Stimulated activated CD8-positive, alpha-beta memory T cell treated with anti-CD3 and anti-CD28 coated beads, Interleukin-4, amount 100 ng/mL, for 48 hours (primary cell): ENCODE measurements around the gene COL4A1.

Source experiments
- DNase-seq: peaks from one replicate; pipeline ENCODE4 v3.0.0-alpha.2; 2020

COL4A1 gene

DNA sequence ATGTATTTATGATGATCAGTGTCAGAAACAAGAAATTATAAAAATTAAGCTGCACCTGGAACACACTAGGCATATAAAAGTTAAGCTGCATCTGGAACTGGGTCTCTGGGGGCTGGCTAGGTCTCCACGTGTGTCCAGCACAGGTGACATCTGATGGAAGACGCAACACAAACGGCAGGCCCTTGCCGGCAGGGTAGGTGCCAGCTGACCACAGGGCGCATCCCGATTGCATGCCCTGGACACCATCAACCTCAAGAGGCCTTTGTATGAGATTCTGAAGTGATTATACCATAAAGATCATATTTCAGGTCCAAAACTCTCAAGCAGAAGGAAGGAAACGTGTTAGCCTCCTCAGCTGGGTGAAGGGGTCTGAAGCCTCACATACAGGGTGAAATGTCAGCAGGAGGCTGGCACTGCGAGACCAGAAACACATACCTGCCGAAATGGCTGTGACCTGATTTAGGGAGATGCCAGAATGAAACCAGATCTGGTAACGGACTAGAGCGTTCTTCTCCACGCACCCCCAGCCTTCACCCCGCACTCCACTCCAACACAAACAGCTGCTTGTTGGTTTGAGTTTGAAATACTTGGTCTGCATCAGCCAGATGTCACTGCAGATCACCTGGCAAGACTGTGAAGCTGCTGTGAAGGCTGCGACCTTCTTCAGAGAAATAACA, 37.3 kb downstream of the COL4A1 start:
- no peak for DNase-seq

DNA sequence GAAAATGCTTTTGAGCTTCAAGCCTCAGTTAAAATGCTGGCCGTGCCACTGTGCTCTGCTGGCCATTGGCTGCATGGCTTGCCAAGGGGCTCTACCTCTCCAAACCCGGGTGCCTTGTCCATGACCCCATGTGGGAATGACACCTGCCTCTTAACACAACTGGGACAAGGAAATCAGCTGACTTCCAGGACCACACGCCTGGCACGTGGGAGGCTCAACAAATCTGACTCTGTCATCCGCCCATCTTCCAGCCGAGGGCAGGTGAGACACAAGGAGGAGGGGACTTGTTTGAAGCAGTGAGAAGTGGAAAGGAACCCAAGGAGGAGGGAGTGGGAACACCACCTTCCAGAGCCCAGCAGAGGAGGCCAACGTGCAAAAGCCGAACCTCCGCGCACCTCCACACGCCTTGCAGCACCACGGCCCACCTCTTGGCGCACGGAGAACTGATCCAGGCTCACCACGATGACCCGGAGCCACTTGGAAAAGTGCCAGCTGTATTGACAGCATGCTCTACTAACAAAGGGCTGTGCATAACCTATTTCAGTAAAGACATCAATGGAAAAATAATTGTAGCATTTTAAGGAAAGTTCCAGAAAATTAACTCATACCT, 38.3 kb downstream of the COL4A1 start:
- no peak for DNase-seq

DNA sequence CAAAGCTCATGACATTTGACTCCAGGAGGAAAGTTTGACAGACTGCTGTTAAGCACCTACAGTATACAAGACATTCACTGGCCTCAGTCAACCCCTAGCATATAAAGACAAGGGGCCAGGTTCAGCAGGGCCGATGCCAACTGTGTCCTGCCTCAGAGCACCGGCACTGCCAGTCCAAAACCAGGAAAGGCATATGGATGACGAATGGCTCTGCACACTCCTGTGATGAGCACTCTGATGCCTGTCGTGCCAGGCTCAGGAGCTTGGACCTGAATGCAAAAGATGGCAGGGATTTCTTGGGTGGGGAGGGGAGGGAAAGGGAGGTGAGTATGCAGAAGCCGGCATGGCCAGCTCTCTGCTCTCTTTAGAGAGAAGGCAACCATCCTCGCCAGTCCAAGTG, 38.9 kb downstream of the COL4A1 start:
- DNase-seq: no peak

DNA sequence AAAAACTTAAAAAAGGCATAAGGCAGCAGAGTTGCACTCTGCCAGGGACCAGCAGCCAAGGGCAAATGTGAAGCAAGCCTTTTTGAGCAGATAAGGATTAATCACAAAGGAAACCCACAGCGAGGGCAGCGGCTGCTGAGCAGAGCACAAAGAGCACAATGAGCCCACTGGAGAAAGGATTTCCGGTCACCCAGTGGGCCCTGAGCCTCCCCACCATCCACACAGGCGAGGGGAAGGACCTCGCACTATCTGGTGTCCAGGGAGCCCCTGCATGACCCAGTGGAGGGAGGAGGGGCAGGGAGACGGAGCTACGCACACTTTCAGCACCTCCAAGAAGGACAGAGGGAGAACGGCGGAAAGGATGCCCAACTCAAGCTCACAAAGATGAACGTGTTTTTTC, 40.0 kb downstream of the COL4A1 start:
- DNase-seq: no peak

DNA sequence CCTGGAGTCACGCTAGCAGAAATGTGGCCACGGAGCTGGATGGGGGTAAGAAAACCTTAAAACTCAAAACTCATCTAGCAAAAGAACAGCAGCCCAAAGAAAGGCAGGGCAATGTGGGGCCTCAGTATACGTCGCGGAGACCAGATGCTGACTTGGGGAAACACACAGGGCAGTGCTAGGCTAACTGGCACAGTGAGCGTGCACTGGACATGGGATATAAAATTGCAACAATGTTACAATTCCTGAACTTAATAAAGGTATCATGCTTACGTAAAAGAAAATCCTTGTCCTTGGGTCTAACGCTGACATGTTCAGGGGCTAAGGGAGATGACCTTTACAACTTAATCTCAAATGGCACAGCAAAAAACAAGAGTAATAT, 40.5 kb downstream of the COL4A1 start:
- no peak for DNase-seq

DNA sequence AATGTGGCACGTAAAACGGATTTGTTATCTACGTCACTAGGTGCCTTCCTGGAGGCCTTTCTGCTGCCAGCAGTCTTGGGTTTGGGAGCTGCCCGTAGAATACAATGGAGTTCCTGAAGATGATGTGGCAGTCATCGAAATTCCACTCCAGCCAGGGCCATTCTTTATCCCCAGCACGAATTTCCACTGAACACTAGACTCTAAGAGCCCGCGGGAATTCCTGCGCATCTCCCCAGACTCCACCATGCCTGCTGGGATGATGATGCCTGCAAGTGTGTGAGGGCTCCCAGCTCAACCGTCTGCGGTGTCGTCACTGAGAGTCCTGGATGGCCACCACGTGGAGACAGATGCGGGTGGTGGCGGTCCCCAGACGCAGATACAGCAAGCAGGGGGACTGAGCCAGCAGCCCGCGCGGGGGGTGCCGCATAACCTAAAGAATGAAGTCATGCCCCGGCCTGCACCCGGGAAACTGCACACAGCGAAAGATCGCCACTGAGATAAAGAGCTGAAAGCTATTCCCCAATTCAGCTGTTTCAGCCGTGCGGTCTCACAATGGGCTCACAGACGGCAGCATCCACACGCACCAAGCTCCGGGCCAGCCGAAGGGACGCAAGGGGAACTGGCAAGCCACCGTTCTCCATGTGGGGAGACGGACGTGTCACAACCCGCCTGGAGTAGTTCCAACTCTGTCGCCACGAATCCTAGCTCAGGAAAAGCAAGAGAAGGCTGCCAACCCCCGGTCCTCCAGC, 41.1 kb downstream of the COL4A1 start:
- no peak for DNase-seq

DNA sequence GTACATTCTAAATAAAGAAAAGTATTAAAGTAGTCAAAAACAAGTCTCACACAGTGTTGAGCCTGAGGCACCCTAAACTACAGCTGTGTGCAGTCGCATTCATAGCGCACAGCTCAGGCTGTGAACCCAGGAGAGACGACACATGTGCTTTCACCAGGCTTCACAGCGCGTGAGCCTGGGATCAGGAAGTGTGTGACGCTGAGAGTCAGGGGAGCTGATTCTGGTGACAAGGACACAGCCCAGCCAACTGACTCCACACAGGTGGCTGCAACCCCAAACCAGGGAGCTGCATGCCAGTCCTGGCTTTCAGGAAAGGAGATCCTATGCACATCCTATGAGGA, 41.6 kb downstream of the COL4A1 start:
- DNase-seq: no peak

DNA sequence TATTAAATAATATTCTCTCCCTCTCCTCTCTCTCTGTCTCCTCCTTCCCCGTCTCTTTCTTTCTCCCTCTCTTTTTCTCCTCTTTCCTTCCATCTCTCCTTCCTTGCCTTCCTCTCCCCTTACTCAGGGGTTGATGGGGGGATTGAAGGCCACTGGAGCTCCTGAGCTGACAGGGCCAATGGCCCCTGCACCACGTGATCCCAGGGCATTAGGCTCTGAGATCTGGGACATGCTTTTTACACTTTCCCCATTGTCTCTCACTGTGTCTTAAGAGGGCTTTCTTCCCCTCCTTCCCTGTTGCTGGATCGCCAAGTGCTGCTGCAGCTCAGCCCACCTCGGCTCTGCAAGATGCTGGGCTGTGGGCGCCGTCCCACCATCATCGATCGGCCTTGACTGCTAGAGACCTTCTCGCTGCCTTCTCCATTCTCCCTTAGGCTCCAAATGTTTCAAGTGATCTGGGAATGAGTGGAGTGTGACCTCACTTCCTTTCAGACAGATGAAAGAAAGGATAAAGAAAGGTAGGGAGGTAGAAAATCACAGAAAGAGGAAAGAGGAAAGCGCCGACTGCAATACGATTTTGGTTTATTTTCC, 42.2 kb downstream of the COL4A1 start:
- DNase-seq: no peak

DNA sequence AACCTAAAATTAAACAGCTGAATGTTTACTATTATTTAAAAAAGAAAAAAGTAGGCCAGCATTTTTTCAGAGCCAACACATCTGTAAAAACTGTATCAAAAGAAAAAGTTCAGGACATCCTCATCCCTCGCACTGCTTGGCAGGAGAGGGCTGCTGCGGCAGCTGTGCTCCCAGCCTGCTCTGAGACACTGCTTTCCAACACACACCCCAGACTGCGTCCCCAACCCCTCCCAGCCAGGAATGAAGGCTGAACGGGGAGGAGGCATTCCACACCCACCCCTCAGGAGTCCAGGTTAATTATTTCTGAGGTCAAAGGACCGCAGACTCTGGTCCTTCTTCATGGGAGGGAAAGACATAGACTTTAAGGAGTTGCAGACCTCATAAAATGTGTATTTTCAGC, 43.1 kb downstream of the COL4A1 start:
- DNase-seq: no peak

DNA sequence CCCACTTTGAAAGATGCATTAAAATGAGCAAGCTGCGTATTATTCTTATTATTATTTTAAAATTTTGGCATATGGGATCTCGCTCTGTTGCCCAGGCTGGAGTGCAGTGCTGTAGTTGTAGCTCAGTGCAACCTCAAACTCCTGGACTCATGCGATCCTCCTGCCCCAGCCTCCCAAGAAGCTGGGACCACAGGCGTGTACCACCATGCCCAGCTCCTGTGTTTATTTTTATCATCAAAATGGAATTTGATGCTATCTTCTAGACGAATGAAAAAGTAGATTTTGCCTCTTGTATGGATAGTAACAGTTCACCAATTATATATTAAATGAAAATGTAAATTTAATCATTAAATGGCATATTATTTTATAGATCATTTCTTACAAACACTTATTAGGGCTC, 43.6 kb downstream of the COL4A1 start:
- DNase-seq: no peak

DNA sequence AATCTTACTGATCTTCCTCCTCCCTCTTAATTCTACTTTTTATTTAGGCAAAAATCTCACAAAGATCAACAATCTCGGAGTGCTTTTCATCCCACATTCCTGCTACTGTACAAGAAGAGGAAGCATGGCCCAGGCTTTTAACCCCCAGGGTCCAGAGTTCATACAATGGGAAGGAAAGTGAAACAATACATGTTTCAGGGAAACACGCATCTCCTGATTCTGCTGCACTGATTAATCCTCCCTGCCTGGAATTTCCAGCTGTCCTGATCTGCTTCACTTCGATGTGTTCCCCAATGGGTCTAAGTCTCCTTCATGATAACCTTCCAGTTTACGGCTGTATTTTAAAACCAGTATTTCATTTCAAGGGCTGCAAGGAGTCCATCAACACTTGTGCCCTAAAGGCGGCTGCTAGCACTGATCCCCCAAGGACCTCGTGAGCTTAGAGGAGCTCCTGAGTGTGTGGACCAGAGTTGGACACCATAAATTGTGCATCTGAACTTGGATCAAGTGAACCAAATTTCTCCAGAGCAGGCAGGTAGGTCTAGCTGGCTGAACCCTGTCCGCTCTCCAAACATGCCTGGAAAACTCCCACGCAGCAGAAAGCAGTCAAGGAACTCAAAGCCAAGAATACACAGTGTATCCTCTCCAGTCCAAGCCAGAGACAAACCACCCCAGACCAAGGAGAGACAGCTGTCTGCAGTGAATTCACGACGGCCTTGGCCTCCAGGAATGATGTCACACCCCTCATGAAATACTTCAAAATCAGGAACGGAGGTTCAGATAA, 44.3 kb downstream of the COL4A1 start:
- DNase-seq: no peak

DNA sequence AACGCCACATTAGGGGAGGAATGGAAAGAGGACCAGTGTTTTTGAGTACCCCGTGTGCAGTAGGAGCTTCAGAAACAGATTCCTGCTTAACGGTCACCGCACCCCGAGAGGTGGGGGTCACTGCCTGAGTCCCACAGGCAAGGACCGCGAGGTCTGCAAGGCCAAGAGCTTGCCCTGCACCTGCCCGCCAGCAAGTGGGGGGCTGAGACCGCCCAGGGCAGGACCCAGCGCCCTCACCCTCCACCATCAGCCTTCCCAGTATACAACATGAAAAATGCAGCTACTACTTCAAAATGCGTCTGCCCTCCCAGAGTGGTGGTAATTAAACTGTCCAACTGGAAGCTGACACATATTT, 44.9 kb downstream of the COL4A1 start:
- DNase-seq: no peak

DNA sequence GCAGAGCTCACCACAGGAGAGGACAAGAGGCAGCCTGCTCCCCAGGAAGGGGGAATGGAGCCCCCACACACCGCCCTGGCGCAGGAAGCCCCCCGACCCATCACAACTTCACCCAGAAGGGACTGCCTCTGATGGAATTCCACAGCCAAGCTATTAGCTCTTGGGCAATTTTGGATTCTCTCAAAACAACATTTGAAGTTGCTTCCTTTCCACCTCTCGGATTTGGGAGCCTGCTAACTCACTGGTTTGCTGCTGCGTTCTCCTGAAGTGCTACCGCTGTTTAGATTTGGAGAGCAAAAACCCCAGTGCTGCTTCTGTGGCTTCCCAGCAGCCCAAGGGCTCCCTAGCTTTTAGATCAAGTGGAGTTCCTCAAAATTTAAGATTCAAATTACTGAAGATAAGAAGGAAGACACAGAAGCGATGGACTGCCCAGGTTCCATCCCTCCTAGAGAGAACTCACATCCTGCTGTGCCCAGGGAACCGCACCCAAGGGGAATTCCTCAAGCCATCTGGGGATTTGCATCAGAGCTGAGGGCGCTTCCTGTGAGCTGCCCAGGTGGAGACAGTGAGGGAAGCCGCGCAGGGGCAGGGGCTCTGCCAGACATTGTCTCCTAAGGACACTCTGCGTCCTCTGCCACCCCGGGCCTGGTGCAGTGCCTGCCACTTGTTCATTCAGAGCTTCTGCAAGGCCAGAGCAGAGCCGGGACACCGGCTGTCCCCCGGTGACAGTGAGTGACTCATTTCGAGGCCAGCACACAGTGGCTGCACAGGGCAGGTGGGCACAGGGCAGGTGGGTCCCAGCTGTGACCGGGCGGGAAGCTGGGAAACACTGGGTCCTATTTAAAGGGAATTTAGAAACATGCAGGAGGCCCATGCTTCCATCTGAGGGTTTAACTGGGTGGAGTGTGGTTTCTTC, 45.5 kb downstream of the COL4A1 start:
- DNase-seq: no peak

DNA sequence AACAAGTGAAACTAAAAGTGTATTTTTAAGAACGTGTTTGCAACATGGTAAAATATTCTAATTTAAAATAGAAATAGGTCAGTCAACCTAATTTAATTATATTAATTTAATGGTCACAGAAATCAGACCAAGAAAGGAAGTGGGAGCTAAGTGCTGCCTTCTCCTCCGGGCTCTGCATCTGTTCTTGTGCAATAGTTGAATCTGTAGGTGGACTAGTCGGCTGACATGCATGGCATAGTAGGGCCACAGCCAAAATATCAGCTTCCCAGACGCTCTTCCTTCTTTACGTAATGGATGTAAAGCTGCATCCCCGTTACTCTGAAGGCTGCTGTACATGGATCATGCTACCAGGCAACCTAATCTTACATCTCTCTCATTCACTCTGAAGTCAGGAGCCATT, 47.3 kb downstream of the COL4A1 start:
- DNase-seq: no peak

DNA sequence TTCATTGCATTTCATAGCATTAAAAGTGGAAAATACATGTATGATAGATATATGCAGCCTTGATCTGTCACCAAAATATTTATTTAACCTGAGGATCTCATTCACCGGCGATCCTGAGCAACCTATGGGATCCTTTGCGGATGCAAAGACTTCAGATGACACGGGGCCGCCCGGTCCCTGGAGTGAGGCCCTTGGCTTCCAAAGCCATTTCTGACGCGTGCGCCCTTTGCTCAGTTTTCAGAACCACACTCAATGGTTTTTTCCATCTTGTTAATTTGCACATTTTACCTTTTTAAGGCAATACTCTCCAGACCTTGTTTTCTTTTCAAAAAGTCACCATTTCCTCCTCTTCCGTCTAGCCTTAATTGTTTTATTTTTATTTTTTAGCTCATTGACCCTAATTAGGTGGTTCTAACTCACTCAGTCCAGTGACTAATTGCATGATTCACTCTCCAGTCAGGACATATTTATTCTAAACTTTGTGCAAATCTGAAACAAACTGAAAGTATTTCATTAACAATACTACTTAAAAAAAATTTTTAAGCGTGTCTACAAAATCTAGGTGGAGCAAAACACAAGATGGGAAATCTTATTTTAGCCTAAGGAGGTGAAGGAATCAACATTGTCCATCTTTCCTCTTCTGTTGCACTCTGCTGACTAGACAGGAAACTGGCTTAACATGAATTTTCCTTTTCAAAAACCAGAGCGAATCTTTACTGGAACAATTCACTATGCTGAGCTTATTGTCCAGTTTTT, 47.9 kb downstream of the COL4A1 start:
- DNase-seq: no peak

DNA sequence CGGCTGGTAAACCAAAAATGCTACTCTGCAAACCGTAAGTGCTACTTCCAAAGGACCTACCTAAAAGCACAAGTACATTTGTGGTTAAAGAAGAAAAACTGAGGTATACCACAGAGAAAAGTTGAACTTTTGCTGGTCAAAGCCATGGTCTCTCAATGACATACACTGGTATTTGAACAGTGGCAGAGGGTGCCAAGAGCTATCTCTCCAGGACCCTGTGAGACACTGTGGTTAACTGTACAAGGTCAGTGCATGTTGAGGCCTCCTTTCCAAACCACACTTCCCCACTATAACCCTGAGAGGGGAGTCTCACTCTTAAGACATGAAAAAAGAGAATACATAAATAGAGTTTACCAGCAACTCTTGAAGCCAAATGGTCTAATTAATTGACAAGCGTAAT, 49.5 kb downstream of the COL4A1 start:
- DNase-seq: no peak

DNA sequence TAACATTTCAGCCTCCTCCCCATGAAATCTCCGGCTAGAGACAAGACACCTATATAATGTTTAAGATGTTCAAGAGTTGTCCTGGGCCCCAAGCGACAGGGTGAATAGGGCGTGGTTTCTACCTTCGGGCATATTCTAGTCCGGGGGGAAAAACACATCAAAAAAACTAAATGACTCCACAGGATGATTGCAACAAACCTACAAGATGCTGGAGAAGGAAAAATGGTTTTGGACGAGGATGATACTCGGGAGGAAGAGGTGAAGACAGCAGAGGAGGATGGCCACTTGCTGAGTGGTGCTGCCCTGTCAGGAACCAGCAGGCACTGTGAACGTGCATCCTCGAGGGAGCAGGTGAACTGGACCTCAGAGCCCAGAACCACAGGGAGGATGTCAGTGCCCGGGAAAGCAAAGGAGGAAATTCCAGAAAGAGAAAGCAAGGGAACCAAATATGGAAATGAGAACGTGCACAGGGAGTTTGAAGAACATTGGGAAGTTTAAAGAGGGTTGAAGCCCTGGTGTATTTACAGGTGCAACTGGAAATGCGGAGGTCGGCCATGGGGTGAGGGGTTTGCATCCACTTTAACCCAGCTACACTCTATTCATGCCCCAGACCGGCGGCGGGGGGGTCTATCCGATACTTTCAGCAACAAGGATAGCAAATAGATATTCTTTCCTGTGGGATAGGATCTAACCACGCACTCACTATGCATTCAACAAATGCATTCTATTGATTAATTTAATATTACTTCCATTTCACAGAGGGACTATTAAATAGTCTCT, 50.6 kb downstream of the COL4A1 start:
- no peak for DNase-seq

DNA sequence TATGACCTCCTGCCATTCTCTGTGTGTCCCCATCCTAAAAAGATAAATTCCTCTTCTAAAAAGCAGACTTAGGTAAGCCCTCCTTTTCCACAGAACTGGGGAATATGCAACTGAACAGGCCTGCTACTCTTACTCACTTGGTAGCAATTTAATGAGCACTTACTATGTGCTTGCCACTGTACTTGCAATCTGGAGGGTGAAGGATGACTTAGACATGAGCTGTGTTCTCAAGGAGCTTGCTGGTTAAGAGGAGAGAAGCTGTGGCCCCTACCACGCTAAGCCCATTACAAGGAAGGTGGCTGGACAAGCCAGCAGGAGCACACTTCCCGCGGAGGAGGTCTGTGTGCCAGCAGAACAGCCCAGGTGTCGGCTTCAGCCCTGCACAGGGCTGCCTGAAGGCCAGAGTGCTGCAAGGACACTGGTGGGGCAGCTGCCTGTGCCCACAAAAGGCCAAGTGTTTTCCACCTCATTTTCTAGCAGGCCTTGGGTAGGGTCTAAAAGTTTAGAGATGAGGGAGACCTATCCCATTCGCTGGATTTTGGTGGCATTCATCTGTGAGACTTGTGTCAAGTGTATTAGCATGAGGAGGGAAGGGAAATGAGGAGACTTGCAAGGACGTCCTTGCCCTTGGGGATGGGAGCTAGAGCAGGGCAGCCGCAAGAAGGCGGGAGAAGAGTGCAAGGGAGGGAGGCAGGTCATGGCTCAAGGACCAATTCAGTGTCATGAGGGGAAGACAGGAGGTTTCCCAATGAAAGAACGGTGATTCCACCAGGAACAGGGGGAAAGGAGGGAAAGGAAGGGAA, 52.0 kb downstream of the COL4A1 start:
- DNase-seq: no peak

DNA sequence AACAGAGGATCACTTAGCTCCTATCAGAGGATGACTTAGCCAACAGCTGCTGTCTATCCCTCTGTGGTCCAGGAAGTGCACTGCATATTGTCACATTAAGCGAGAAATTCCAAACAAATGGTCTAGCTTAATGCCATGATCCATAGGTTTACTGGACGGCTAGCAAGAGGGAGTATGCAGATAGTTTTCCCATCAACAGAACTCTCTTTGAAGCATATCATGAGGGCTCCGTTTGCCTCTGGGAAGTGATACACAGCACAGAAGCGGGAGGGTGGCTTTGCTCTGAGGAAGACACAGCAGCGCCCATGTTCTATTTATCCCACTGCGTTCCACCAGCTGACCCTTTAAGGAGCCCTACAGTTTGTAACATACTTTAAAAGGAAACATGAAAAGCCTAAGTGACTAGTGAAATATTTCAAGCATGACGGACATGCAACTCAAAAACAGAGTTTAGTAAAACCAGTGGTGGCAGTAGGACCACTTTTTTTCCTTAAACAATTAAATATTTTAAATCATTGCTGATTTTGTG, 52.7 kb downstream of the COL4A1 start:
- no peak for DNase-seq
